PC-3 (cell line): ENCODE data around the gene BRF1.

ENCODE experiments used
- CTCF ChIP-seq: fragments of 300-600 bp; sonication (generic); conservative IDR thresholded peaks from 2 replicates; pipeline ENCODE4 v1.5.1; 2017; ENCODE audit warnings: antibody characterized with exemption, low read depth, mild to moderate bottlenecking, low read length
- EZH2 ChIP-seq: fragments of 300-600 bp; sonication (generic); IDR thresholded peaks from one replicate; pipeline ENCODE4 v1.6.1; 2017; ENCODE audit warnings: antibody characterized with exemption, mild to moderate bottlenecking, low read length; ENCODE audit not compliant: unreplicated experiment
- EZH2phosphoT487 ChIP-seq: fragments of 300-600 bp; sonication (generic); IDR thresholded peaks from 2 replicates; pipeline ENCODE4 v1.6.1; 2018; ENCODE audit warnings: mild to moderate bottlenecking, antibody characterized with exemption, low read length, borderline replicate concordance

- TF ChIP-seq CTCF (no peak), EZH2 (no peak), EZH2phosphoT487 (no peak)
Measured at GRCh38 chr14:105337966-105338741, 37.4 kb upstream of the BRF1 start.
